Measurements from ENCODE around the gene VWA5A. TPM values are rescaled to one million over a fixed set of nuclear protein-coding genes. Genes with fewer than 3 reads are reported as not detected.

The VWA5A gene
- total and polyA plus RNA-seq, 12 donors: 16.5 to 81.3 (median 36.7) TPM

- DNase-seq: peak in 1 of 7 donors; percentile 2
- WGBS, 4 donors: 57 to 74% (median 64%) methylated on average over 5 of the region's 5 CpGs
- Histone ChIP-seq H3K27me3 (no peaks in the 10 kb centered on the region), H3K4me1 (replicated peaks in 1 of 2) (no peaks in the 10 kb centered on the region), H3K27ac (no peak overlapping the region), H3K9me3 (replicated peaks in 1 of 3) (no peaks in the 10 kb centered on the region), H3K4me3 (no peak overlapping the region), H3K36me3 (replicated peaks in 1 of 2) (peaks cover 0 to 7% of the 10 kb centered on the region in 2 donors)
- intact Hi-C loops (cut with DNase I): no loop called here
- TF ChIP-seq POLR2A (IDR thresholded peaks at IDR 0.05) (no peak), CTCF (IDR thresholded peaks at IDR 0.05) (no peak)
These were observed 35.4 kb downstream of the VWA5A start for GRCh38 chr11:124150684-124151083.

GRCh38 chr11:124152770-124153407 lies 37.6 kb downstream of the VWA5A start:
- WGBS, 4 donors: 86 to 95% (median 88%) methylated on average over 3 of the region's 3 CpGs

GRCh38 chr11:124153821-124154220 lies 38.6 kb downstream of the VWA5A start:
- TF ChIP-seq POLR2A (IDR thresholded peaks at IDR 0.05) (no peak), CTCF (IDR thresholded peaks at IDR 0.05) (no peak)
- WGBS, 4 donors: 73 to 81% (median 77%) methylated on average over 2 of the region's 2 CpGs
- H3K27me3 ChIP-seq: no peaks in the 10 kb centered on the region
- no peak overlapping the region for H3K27ac ChIP-seq
- no peak for DNase-seq
- H3K9me3 ChIP-seq (replicated peaks in 1 of 3): no peaks in the 10 kb centered on the region
- no peaks in the 10 kb centered on the region for H3K4me1 ChIP-seq (replicated peaks in 1 of 2)
- H3K4me3 ChIP-seq: no peak overlapping the region
- no peaks in the 10 kb centered on the region for H3K36me3 ChIP-seq (replicated peaks in 1 of 2)
- intact Hi-C loops (cut with DNase I): no loop called here

More at GRCh38 chr11:124152770-124153407, 37.6 kb downstream of the VWA5A start:
- intact Hi-C loops (cut with DNase I): no loop called here
- no peak for DNase-seq
- H3K4me1 ChIP-seq (replicated peaks in 1 of 2): no peaks in the 10 kb centered on the region
- no peaks in the 10 kb centered on the region for H3K36me3 ChIP-seq (replicated peaks in 1 of 2)
- H3K27ac ChIP-seq: no peak overlapping the region
- no peaks in the 10 kb centered on the region for H3K27me3 ChIP-seq
- no peak overlapping the region for H3K4me3 ChIP-seq
- H3K9me3 ChIP-seq (replicated peaks in 1 of 3): no peaks in the 10 kb centered on the region
- TF ChIP-seq POLR2A (IDR thresholded peaks at IDR 0.05): no peak
- no peak for TF ChIP-seq CTCF (IDR thresholded peaks at IDR 0.05)

- TF ChIP-seq CTCF (IDR thresholded peaks at IDR 0.05) (no peak), POLR2A (IDR thresholded peaks at IDR 0.05) (no peak)
- H3K4me3 ChIP-seq: no peak overlapping the region
- no peaks in the 10 kb centered on the region for H3K4me1 ChIP-seq (replicated peaks in 1 of 2)
- no peaks in the 10 kb centered on the region for H3K27me3 ChIP-seq
- no peak for DNase-seq
- H3K27ac ChIP-seq: no peak overlapping the region
- no peaks in the 10 kb centered on the region for H3K9me3 ChIP-seq (replicated peaks in 1 of 3)
- intact Hi-C loops (cut with DNase I): no loop called here
- H3K36me3 ChIP-seq (replicated peaks in 1 of 2): no peaks in the 10 kb centered on the region
These were observed 44.2 kb downstream of the VWA5A start for GRCh38 chr11:124159481-124159880.

Data from adrenal gland (tissue), 12 donors.